Upper lobe of left lung (tissue), 4 donors: ENCODE data around the gene SGCG.

Experiments used
- CTCF ChIP-seq, 6 experiments: fragments of 450-650 bp in 4 of 6; fragments of 200-600 bp in 2 of 6; sonication (generic) in 2 of 6; IDR thresholded peaks; one replicate each; pipeline ENCODE4 v1.5.1; 2016 to 2019; ENCODE audit warnings: antibody characterized with exemption in 6 of 6
- POLR2A ChIP-seq, 4 donors: fragments of 450-650 bp; IDR thresholded peaks; one replicate each; pipeline ENCODE4 v1.5.1; 2016 to 2017; ENCODE audit warnings: antibody characterized with exemption in 4 of 4, mild to moderate bottlenecking in 2 of 4
- POLR2AphosphoS5 ChIP-seq, 2 donors: sonication (generic); formaldehyde crosslinking; IDR thresholded peaks; one replicate each; pipeline ENCODE4 v1.5.1; 2017; ENCODE audit warnings: antibody characterized with exemption in 2 of 2

DNA sequence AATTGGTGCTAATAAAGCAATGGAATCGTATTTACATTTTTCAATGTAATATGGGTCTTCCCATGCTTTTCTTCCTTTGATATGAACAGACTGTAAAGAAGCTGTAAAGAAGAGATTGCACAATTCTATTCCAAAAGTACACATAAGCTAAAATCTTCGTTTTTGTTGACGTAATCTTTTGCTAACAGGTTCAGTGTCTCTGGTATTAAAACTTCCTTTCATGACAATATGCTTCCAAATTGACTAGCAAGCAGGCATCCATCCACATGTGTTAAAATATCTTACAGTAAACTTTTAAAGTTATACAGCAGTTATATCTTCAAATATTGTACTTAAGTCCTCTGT, 19.3 kb upstream of the SGCG start:
- no peak for TF ChIP-seq POLR2A (IDR thresholded peaks at IDR 0.05)
- no peak for TF ChIP-seq POLR2AphosphoS5 (IDR thresholded peaks at IDR 0.05)
- no peak for TF ChIP-seq CTCF (IDR thresholded peaks at IDR 0.05)
